ENCODE results near the gene DCHS2.

DCHS2 gene

DNA sequence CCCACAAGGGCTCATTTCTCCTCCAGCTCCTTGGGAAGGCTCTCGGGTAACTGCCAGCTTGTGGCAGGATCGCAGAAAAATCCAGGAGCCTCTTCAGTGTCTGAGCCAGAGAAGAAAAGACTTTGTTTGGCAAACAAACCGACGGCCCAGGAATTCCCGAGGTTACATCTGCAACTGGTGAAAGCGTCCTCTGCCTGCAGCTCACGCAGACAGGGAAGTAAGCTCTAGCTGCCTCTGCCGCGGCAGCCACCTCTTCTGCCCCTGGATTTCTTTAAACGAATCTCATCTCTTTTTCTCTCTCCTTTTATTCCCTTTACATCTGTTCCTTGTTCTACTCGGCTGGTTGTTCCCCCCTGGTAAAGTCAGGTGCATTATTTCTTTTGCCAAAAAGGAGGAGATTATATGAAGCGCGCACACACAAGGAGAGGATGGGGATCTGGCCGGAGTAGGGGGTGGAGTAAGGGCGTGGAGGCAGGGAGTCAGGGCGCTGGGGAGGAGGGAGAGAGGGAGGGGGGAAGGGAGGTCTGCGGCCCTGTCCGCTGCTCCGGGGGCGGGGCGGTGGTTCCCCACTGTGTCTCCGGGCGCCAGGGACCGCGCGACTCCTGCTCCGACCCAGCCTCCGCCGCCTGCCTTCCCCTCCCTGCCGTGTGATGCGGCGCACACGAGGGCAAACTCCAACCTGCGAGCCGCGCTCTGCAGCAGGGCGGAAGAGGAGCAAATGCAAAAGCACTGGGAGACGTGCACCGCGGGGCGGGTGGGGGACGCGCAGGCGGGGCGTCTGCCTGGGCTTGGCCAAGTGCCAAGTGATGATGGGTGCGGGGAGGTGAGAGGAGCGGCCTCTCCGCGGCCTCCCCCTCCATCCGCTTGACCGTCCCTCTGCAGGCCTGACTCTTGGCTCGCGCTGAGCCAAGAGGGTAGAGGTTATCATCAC is at the start of gene DCHS2:
Gene DCHS2 (minus strand): TSS at position 459 of the 931 bp plus-strand sequence. CDS start 444 bp downstream, at position 15.
- no peak for DNase-seq

- DNase-seq, result no peak
These were observed 42.7 kb upstream of the DCHS2 start for GRCh38 chr4:154534296-154534695.

DNA sequence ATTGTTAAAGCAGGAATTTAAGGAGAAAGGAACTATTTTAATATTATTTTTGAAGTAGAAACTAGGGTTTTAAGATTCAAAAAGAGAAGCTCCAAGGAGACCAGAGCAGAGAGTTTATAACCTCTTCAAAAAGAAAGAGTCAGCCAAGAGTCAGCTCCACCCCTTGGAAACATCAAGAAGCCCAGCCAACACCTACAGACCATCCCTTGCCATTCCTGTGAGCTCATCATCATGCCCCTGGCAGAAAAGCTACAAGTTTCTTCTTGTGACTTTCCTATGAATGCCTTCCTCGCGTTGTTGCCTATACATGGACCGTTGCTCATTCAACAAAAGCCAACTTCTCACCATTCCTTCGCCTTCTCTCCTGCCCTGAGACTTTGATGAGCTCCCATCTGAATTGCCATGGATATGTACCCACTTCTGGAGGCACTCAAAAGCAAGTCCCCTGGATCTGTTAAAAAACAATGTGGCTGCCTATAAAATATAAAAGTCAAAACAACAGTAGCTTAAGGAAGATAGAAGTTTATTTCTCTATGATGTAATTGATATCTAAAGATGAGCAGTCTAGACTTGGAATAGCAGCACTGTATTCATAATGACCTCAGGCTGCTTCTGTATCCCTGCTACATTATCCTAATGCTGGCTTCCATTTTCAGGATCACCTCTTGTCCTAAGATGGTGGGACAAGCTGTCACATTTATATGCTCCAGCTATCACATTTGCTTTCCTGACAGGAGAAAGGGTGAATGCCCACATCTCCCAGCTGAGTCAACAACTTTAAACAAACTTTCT is 38.3 kb upstream of the DCHS2 start:
- DNase-seq, result no peak

DNA sequence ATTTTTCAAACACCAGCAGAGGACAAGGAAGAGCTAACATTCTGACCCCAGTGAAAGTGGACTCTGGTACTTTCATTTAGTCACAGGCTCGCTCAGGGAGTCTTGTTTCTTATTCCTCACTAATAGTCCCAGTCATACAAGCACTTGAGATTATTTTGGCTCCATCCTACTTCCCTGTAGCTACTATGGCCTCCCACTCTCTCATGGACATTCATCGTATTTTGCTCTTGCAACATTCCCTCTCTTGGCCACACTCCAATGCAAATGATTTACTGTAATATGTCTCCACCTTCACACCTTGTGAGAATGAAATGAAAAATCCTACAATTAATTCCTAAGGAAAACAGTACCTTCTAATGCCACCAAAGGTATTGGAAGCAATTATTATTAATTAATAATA is 37.3 kb upstream of the DCHS2 start:
- DNase-seq, result no peak

DNA sequence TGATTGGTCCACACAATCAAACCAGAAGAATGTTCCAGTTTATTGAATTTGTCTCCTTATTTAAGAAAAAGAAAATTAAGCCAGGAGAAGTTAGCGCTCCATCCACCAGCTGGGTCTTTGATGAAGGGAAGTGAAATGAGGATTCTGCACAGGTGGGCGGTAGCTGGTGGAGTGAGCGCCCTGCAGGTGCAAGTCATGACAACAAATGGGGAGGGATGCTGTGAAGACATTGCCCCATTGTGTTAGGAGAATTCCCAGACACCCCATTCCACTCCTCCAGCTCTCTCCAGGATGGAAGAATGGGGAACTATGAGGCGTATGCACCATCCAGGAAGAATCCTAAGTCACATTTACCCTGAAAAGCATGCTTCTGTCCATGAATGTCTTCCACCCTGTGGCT is 35.7 kb upstream of the DCHS2 start:
- no peak for DNase-seq

- DNase-seq, result no peak
These were observed 34.6 kb upstream of the DCHS2 start for GRCh38 chr4:154526151-154526550.

DNA sequence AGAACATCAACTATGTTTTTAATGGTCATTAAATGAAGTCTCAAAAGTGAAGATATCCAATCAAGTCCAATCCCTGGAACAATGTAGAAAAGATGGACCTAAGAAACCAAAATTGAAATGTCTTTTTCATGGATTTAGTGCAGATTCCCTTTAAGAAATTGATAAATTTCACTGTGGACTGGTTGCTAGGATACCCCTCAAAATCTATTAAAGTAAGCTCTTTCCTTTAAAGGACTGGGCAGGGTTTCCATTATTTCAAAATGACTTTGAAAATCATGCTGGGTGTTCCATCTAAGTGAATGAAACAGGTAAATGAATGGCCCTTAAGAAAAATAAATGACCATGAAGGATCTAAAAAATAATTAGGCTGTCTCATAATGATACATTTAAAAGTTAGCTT is 30.0 kb upstream of the DCHS2 start:
- DNase-seq, result no peak

DNA sequence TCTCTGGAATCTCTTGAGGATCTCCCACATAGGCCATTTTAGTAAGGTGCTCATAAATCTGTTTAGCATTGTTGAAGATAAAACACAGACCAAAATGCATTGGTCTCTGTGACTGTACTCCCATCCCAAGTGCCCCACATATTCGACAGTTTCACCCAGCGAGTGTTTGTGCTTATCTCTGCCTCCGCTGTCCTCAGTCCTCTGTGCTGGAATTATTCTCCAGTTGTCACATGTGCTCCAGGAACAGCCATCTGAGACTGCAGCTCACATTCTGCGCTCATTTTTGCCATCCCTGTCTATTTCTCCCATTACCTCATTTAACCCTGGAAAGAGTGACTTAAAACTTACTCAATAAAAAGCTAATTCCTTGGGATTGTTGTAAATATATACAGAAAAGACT is 27.6 kb upstream of the DCHS2 start:
- no peak for DNase-seq

GRCh38 chr4:154517591-154517990 is 26.0 kb upstream of the DCHS2 start:
- no peak for DNase-seq

GRCh38 chr4:154516318-154517029 is 24.9 kb upstream of the DCHS2 start:
- DNase-seq, result no peak

GRCh38 chr4:154511981-154512380 is 20.4 kb upstream of the DCHS2 start:
- DNase-seq, result no peak

DNA sequence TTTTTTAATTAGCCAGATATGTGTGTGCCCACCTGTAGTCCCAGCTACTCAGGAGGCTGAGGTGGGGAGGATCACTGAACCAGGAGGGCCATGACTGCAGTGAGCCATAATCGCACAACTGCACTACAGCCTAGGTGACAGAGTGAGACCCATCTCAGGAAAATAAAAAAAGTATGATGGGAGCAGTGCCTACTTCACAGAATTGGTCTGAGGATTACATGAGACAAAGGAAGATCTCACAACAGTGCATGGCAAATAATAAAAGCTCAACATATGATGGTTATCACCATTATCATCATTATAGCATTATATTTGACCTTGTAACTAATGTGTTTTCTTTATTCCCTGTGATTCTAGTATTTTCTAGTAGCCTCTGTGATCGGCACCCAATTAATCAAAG is 19.9 kb upstream of the DCHS2 start:
- no peak for DNase-seq

DNA sequence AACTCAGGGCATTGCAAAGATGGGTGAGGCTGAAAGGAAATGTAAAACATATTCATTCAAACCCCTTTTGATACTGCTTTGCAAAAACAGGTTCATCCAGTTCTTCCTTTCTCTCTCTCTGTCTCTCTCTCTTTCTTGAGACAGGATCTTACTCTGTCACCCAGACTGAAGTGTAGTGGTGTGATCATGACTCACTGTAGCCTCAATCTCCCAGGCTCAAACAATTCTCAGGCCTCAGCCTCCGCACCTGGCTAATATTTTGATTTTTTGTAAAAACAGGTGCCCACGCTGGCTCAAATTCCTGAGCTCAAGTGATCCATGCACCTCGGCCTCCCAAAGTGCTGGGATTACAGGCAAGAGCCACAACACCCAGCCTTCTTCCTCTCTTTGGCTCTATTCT is 15.6 kb upstream of the DCHS2 start:
- DNase-seq, result no peak

- DNase-seq, result no peak
These were observed 14.7 kb upstream of the DCHS2 start for GRCh38 chr4:154506253-154506652.

DNA sequence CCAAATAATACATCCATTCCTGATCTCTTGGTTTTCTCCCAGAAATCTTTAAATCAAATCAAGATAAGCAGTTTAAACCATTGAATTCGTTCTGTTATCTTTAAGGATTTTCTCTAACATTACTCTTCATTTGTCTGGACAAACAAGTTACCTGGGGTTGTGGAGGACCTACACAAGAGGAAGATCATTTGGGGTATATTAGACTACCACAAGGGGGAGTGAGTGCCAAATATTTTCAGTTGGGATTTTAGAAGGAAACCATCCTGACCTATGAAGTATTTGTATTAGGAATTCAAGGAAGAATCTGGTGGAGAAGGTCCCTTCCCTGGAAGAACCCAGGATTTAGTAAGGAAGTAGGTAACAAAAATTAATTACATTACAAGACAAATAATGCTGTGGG is 12.0 kb upstream of the DCHS2 start:
- DNase-seq, result no peak

DNA sequence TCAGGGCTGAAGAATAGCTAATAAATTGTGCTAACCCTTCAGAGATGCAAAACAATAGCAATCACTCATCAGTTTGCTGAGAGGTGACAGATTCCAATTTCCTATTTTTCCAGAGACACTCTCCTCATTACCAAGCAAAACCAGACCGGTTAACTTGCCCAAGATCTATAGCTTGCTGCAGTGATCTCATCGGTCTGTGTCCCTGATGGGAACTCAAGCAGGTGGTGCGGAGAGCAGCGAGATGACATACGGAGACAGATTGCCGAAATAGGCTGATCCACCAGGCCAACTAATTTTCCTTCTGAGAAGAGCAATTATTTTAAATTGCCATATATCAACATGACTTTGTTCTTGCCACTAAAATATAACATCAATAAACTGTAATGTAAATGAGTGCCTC is 10.5 kb upstream of the DCHS2 start:
- DNase-seq, result no peak

DNA sequence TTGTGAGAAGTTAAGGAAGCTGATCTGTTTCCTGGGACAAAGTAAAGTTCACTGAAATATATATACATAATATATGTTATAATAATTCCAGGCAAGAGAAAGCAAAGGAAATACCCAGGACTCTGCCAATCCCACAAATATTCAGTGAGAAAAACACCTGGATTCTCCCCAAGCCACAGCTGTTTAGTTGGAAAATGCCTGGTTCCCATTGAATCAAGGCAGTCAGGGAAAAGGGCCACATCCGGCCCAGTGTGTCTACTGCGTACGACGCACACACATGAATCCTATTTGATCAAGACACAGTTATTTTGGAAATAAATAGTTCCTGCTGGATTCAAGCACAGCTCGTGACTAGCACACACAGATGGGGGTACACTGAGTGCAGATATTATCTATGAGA is 6.3 kb upstream of the DCHS2 start:
- no peak for DNase-seq

GRCh38 chr4:154495867-154496266 is 4.3 kb upstream of the DCHS2 start:
- no peak for DNase-seq

- DNase-seq, result no peak
These were observed 689 bp upstream of the DCHS2 start for GRCh38 chr4:154492288-154492687.

DNA sequence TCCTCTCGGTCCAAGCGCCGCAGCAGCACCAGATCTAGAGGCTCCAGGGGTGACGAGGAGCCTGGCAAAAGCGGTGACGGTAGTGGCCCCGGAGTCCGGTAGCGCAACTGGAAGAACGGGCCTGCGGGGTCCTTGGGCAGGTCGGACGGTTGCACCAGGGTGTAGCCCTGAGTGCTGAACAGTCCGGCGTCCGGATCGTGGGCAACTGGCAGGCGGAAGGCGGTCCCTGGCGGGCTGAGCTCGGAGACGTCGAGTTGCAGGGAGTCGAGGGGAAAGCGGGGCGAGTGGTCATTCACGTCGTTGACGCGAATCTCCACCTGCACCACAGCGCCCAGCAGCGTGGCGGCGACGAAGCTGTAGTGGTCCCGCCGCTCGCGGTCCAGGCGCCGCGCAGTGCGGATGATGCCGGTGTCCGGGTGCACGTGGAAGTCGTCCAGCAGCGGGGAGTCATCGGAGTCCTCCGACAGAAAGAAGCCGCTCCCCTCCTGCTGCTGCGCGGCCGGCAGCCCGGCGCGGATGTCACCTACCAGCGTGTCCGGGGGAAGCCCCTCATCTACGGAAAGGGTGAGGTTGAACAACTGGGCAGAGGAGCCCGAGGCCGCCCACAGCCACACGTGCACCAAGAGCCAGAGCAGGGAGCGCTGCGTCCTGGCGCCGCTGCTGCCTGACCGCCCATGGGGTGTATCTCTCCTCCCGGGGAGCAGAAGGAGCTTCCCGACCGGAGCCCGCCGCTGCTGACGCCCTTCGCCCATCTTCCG is 837 bp downstream of the DCHS2 start:
- no peak for DNase-seq

DNA sequence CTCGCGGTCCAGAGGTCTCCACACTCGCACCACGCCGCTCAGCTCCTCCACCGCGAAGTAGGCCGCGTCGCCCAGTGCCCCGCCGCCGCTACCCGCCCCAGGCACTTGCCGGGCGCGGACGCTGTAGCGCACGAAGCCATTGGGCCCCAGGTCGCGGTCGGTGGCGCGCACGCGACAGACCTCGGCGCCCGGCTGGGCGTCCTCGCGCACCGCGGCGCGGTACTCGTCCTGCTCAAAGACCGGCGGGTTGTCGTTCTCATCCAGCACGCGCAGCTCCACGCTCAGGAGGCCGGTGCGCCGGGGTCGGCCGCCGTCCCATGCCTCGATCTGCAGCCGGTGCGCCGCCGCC is 1.4 kb downstream of the DCHS2 start:
- DNase-seq, result no peak

DNA sequence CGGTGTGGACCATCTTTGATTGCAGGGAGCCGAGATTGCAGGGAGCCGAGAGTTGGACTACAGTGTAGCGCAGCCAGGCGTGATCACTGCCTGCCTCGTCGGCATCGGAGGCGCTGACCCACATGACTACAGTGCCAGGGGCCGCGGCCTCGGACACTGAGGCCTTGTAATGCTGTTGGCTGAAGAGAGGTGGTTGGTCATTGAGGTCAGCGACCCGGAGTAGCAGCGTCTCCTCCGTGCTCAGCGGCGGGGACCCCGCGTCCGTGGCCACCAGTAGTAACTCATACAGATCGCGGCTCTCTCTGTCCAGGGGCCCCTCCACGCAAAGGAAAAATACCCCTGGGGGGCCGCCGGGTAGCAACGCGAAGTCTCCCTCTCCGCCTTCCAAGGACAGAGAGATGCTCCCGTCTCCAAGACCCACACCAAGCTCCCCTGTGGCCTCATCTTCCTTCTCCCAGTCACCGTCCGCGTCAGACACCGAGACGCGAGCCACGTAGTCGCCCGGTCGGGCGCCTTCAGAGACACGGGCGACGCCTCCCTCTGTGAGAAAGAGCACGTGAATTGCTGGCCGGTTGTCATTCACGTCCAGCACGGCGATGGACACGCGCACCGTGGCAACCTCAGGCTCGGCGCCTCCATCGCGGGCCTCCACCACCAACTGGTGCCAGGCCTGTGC is 1.9 kb downstream of the DCHS2 start:
- DNase-seq, result no peak

All from NCI-H345 (cell line).